ENCODE measurements around the gene HRAS.

GRCh38 chr11:491358-491757 lies 44.0 kb downstream of the HRAS start:
- no peak for TF ChIP-seq SUZ12 (IDR thresholded peaks at IDR 0.05; ENCODE audit: extremely low read depth, insufficient read depth, insufficient read length)
- no peak for TF ChIP-seq ZNF274 (IDR thresholded peaks at IDR 0.05; ENCODE audit: low read depth, low read length)
- no peak for TF ChIP-seq YY1 (IDR thresholded peaks at IDR 0.05; ENCODE audit: insufficient read depth, insufficient read length)
